ENCODE results near the gene ME1. TPM values are rescaled to one million over a fixed set of nuclear protein-coding genes. Genes with fewer than 3 reads are reported as not detected.

ME1 gene
- total and polyA plus RNA-seq, 2 donors (not counting 3 experiments of a cell fraction or from before 2014, with no cell fraction given) = 7.3 to 29.3 TPM

DNA sequence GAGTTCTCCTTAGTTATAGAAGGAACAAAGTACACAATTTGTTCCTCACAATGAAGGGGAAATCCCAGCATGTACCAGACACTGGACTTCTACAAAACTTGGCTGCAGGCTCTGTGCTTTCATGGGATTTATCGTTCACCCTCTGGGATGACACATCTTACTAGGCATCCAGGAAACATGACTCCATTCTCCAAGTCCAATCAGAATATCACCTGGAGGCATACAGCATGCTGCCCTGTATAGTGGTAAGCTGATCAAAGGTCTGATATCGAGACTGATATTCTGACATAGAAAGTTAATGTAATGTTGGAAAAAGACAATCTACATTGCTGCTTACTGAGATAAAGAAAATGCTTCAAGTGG, 231.0 kb downstream of the ME1 start:
- Histone ChIP-seq H3K36me3 (ENCODE audit: control insufficient read depth in 2 of 2, extremely low read depth in 1 of 2, insufficient read depth in 2 of 2, low read length in 2 of 2) (peaks cover 0 to 7% of the 10 kb centered on the region in 2 experiments), H3K27ac (ENCODE audit: insufficient read depth, low read depth, low read length) (peak overlapping the region; percentile 88), H3K4me3 (replicated peaks in 1 of 3; ENCODE audit: insufficient read depth in 1 of 3, low read depth in 1 of 3, low read length in 3 of 3) (no peak overlapping the region), H3K27me3 (ENCODE audit: control insufficient read depth in 2 of 2, insufficient read depth in 2 of 2, low read length in 2 of 2) (no peaks in the 10 kb centered on the region), H3K9me1 (replicated peaks; ENCODE audit: control insufficient read depth, extremely low read depth, insufficient read depth, low read length) (no peaks in the 10 kb centered on the region), H4K20me1 (replicated peaks; ENCODE audit: control insufficient read depth, extremely low read depth, insufficient read depth, low read length) (no peaks in the 10 kb centered on the region), H2AFZ (ENCODE audit: low read depth, low read length) (no peak overlapping the region), H3K9ac (replicated peaks; ENCODE audit: extremely low read depth, insufficient read depth, low read length) (no peak overlapping the region), H3K79me2 (ENCODE audit: control insufficient read depth, insufficient read depth, low read length) (no peaks in the 10 kb centered on the region), H3K4me2 (ENCODE audit: insufficient read depth, low read length) (no peak overlapping the region), H3K4me1 (ENCODE audit: control insufficient read depth, extremely low read depth, insufficient read depth, low read length) (peaks cover 26% of the 10 kb centered on the region), H3K9me3 (replicated peaks; ENCODE audit: control insufficient read depth, insufficient read depth, low read length) (no peaks in the 10 kb centered on the region)
- no TSS peak for BruUV-seq (replicated peaks)
- DNase-seq (ENCODE audit: low read depth, low spot score) (peak; percentile 69), FAIRE-seq (peak; percentile 67)
- TF ChIP-seq POLR2A (IDR thresholded peaks at IDR 0.05; ENCODE audit: low read depth, low read length) (no peak), MAX (IDR thresholded peaks at IDR 0.05; ENCODE audit: insufficient read depth, insufficient read length) (no peak), JUN (IDR thresholded peaks at IDR 0.05; ENCODE audit: borderline replicate concordance, insufficient read depth, insufficient read length, low read depth) (no peak), POLR2AphosphoS5 (IDR thresholded peaks at IDR 0.05; ENCODE audit: insufficient read depth, low read depth, low read length) (no peak), MYC (IDR thresholded peaks at IDR 0.05; ENCODE audit: low read depth, low read length) (no peak), GATA2 (IDR thresholded peaks at IDR 0.05; ENCODE audit: insufficient read depth, insufficient read length, low read depth, low read length) (peak; percentile 56), FOS (IDR thresholded peaks at IDR 0.05; ENCODE audit: borderline replicate concordance, insufficient read depth, low read length) (peak; percentile 40), EZH2 (IDR thresholded peaks at IDR 0.05; ENCODE audit: borderline replicate concordance, low read depth, low read length, severe bottlenecking) (no peak)
- TF ChIP-seq, protein P1, sequence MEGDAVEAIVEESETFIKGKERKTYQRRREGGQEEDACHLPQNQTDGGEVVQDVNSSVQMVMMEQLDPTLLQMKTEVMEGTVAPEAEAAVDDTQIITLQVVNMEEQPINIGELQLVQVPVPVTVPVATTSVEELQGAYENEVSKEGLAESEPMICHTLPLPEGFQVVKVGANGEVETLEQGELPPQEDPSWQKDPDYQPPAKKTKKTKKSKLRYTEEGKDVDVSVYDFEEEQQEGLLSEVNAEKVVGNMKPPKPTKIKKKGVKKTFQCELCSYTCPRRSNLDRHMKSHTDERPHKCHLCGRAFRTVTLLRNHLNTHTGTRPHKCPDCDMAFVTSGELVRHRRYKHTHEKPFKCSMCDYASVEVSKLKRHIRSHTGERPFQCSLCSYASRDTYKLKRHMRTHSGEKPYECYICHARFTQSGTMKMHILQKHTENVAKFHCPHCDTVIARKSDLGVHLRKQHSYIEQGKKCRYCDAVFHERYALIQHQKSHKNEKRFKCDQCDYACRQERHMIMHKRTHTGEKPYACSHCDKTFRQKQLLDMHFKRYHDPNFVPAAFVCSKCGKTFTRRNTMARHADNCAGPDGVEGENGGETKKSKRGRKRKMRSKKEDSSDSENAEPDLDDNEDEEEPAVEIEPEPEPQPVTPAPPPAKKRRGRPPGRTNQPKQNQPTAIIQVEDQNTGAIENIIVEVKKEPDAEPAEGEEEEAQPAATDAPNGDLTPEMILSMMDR (IDR thresholded peaks at IDR 0.05; ENCODE audit: extremely low read depth in 1 of 2, insufficient read depth in 1 of 2, low read depth in 1 of 2, low read length in 2 of 2) = no peak
- intact Hi-C loops (cut with micrococcal nuclease) (loop anchor here (10.0 kb wide), 2 partner anchors 835 to 955 kb away; partner anchors contain the start of genes IBTK and TPBG), dilution Hi-C loops (cut with MboI; ENCODE audit: extremely low pct_ligation_motif_present, low sequenced_read_pairs) (loop anchor here (25.0 kb wide), 1 partner anchor 312 kb away; the partner anchor contains the start of gene PRSS35)
- ChIA-PET POLR2A (no interaction called here), CTCF (interaction anchor here (4.9 to 8.7 kb wide), 2 partner anchors 16 to 133 kb away, joined by 46 to 83 read pairs; partner anchors contain the start of genes DOP1A and UBE3D)

Data from endothelial cell of umbilical vein (primary cell).